Fibroblast of mammary gland (primary cell): Measurements from ENCODE around the gene MOGAT2.
"Not testable (repeated sequence)": the region's sequence is repeated elsewhere in the genome, so short reads cannot be mapped to it uniquely, and the experiment has no call there.

Experiments
- DNase-seq: peaks from one replicate; pipeline ENCODE4 v3.0.0-alpha.2; 2010; ENCODE audit warnings: low read depth
- H3K4me3 ChIP-seq: 2 replicates; pipeline ENCODE4 v1.5.1; 2011; ENCODE audit warnings: low read depth, mild to moderate bottlenecking, low read length, moderate library complexity; ENCODE audit not compliant: control insufficient read depth
- CTCF ChIP-seq: conservative IDR thresholded peaks from 2 replicates; pipeline ENCODE4 v1.5.1; 2011; ENCODE audit warnings: low read depth, low read length, inconsistent platforms; ENCODE audit not compliant: control insufficient read depth, insufficient read depth

Gene MOGAT2

GRCh38 chr11:75679566-75679965, 38.1 kb upstream of the MOGAT2 start:
- no peak for DNase-seq
- no peak overlapping the region for H3K4me3 ChIP-seq
- no peak for TF ChIP-seq CTCF

GRCh38 chr11:75683856-75684255, 33.8 kb upstream of the MOGAT2 start:
- DNase-seq, H3K4me3 ChIP-seq: not testable (repeated sequence)

GRCh38 chr11:75689863-75690609, 27.6 kb upstream of the MOGAT2 start:
- H3K4me3 ChIP-seq: no peak overlapping the region
- no peak for TF ChIP-seq CTCF
- DNase-seq: no peak

GRCh38 chr11:75691804-75692203, 25.8 kb upstream of the MOGAT2 start:
- no peak overlapping the region for H3K4me3 ChIP-seq
- no peak for TF ChIP-seq CTCF
- DNase-seq: no peak

- TF ChIP-seq CTCF: no peak
- DNase-seq: no peak
- H3K4me3 ChIP-seq: no peak overlapping the region
These were observed 19.6 kb upstream of the MOGAT2 start for GRCh38 chr11:75697906-75698581.

- no peak overlapping the region for H3K4me3 ChIP-seq
- no peak for TF ChIP-seq CTCF
- DNase-seq: no peak
These were observed 16.7 kb upstream of the MOGAT2 start for GRCh38 chr11:75700940-75701339.

- no peak overlapping the region for H3K4me3 ChIP-seq
- no peak for DNase-seq
- TF ChIP-seq CTCF: no peak
These were observed 13.9 kb upstream of the MOGAT2 start for GRCh38 chr11:75703695-75704237.
